Activated CD8-positive, alpha-beta memory T cell treated with anti-CD3 and anti-CD28 coated beads, Interleukin-2, amount 50 U/mL, for 24 hours (primary cell): ENCODE data around the gene TRIM17.

Experiments used
- DNase-seq: peaks from one replicate; pipeline ENCODE4 v3.0.0-alpha.2; 2020; ENCODE audit errors: extremely low read depth

The TRIM17 gene

DNA sequence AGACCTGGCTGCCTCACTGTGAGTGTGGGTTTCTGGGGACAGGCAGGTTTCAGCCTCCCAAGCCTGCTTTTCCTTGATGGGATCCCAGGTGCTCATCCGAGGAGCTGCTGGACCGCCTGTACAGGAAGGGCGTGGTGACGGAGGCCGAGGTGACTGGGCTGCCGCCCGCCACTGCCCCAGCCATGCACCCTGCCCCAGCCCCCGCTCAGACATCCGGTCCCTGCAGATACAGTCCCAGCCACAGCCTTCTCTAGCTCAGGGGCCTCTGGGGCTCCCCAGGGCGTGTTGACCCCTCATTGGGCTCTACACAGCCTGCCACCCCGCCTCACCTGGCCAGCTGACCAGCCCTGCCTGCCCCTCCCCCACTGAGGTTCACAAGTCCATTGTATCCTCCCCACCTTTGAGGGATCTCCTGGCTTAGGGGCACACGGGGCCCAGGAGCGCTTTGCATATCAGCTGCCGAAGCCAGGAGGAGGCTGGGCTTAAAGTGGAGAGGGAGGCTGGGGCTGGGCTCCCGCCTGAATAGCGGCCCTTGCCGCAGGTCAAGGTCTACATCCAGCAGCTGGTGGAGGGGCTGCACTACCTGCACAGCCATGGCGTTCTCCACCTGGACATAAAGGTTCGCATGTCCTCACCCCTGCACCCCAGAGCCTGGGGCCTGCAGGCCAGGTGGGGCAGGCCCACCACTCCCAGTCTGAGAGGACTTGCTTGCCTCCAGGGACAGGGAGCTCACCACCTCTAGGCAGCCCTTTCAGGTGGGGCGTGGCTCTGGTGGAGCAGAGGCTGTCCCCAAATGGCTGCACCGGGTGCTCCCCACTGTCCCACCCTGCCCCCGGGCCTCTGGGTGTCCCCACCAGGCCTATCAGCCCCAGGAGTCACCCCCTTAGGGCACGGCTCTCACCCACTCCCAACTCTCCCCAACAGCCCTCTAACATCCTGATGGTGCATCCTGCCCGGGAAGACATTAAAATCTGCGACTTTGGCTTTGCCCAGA, 48.6 kb downstream of the TRIM17 start:
- no peak for DNase-seq

GRCh38 chr1:228366866-228367741, 49.6 kb downstream of the TRIM17 start:
- DNase-seq, result no peak

GRCh38 chr1:228366062-228366865, 50.4 kb downstream of the TRIM17 start:
- DNase-seq, result no peak

DNA sequence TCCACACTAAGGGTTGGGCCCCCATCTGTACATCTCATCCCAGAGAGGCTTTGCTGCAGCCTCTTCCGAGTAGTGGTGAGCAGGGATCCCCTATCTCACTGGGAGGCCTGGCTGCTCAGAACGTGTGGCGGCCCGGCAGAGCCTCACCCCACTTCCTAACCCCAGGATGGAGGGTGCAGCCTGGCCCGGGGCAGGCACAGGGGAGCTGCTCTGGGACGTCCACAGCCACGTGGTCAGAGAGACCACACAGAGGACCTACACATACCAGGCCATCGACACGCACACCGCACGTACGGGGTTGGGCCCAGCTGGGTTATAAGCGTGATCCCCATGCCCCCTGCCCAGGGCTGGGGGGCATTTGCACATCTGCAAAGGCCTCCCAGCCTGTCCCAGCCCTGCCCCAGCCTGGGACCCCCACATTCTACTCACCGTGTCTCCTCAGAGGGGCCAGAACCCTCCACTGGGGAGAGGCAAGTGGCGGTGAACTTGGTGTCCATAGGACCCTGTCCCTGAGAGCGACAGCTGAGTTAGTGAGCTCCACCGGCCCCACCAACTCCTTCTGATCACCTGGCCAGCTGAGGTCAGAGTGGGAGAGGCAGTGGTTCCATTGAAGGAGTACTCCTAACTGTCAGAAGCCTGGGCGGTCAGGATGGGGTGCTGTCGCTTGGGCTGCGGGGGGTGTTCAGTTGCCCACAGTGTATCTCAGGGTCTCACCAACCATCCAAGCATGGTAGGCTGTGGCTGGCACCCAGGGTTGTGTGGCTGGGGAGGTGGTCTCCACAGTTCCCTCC, 51.2 kb downstream of the TRIM17 start:
- no peak for DNase-seq

GRCh38 chr1:228364706-228365213, 51.9 kb downstream of the TRIM17 start:
- no peak for DNase-seq

DNA sequence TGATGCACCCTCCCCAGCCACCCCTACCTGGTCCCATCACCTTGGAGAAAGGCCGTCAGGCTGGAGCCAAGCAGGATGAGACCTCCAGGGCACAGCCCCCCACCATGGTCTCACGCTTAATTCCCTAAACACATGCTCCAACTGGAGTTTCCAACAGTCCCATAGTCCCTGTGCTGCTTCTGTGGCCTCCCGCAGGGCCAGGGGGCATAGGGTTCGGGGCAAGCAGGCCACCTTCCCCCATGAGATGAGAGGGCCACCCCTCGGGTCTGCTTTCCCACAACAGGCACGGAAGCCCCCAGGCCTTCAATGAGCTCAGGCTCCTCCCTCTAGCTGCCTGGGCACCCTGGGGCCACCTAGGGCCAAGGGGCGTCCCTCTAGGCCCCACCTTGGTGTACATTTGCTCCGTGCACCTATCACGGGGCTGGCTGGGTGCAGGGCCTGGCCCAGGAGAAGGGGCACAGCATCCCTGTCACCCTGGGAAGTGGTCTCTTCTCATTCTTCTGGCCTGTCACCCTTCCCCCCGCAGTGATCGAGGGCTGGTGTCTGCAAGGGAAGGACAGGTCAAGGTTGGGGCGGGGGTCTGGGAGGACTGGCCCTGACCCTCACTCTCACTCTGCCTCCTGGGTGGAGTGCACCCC, 52.5 kb downstream of the TRIM17 start:
- no peak for DNase-seq

DNA sequence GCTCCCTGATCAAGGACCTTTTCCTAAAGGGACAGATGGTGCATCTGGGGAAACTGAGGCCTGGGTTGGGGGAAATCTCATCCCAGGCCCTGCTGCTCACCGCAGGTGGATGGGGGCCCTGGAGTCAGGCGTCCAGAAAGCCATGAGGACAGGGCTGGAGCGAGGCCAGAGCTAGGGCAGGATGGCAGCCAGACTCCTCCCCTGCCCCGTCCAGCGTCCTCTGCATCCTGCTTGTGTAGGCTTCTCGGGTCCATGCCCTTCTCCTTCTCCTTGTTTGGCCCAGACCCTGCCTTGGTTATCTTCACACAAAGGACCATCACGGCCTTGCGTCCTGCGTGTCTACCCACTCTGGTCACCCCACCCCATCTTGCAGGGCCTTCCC, 53.0 kb downstream of the TRIM17 start:
- DNase-seq, result no peak

DNA sequence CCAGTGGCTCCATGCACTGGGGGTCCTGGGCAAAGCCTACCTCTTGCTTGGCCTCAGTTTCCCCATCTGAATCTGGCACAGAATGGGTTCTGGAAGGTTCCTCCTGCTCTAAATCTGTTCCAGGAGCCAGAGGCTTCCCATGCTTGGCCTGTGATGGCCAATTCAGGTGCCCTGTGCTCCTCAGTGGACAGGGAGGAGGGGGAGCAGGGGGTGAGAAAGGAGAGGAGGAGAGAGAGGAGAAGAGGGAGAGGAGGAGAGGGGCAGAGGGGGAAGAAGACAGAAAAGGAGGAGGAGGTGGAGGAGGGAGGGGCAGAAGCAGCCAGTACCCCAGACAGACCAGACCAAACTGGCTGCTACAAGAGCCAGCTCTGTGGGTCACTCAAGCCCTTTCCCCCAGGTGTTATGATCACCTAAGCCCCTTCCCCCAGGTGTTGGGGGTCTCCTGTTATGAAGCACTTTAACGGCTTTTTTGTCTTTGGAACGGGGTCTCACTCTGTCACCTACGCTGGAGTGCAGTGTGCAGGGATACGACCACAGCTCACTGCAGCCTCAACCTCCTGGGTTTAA, 53.7 kb downstream of the TRIM17 start:
- DNase-seq, result no peak

DNA sequence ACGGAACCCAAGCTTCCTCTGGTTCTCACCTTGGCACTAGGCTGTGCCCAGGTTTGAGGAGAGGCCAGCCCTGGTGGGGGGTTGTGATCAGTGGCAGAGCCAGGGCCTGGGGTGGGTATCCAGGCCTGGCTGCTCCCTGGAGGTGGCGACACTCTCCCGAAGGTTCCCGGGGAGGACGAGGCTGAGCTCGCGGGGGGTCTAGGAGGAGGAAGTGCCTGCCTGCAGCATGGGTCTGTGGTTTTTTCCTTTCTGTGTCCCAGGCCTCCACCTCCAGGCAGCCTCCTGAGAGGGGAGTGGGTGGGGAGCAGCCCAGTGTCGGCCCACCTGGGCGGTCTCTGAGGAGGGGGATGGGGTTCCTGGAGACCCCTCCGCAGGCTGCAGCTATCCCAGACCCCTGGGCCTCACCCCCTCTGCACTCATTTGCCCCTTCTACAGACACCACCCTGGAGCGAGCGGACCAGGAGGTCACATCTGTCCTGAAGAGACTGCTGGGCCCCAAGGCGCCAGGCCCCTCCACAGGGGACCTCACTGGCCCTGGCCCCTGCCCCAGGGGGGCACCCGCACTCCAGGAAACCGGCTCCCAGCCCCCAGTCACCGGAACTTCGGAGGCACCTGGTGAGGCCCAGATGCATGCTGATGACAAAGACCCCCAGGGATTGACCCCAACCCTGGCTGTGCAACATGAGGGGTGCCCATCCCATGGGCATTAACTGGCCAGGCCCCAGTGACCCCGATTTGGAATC, 54.3 kb downstream of the TRIM17 start:
- DNase-seq, result no peak

- DNase-seq, result no peak
Measured at GRCh38 chr1:228361314-228362140, 55.1 kb downstream of the TRIM17 start.

GRCh38 chr1:228360533-228361313, 55.9 kb downstream of the TRIM17 start:
- DNase-seq, result no peak

- DNase-seq, result no peak
Measured at GRCh38 chr1:228359613-228360532, 56.8 kb downstream of the TRIM17 start.

GRCh38 chr1:228358764-228359612, 57.7 kb downstream of the TRIM17 start:
- DNase-seq, result no peak

GRCh38 chr1:228358039-228358763, 58.5 kb downstream of the TRIM17 start:
- DNase-seq, result no peak
